ENCODE data around the gene ERBB4.

ERBB4 gene

GRCh38 chr2:212180408-212181083 is 358.1 kb downstream of the ERBB4 start:
- no peak overlapping the region for H3K27ac ChIP-seq

GRCh38 chr2:212177724-212178123 is 360.9 kb downstream of the ERBB4 start:
- no peak for TF ChIP-seq CTCF (IDR thresholded peaks at IDR 0.05)
- no peak for DNase-seq (ENCODE audit: low spot score)
- no peak overlapping the region for H3K27ac ChIP-seq
- no peak overlapping the region for H3K4me3 ChIP-seq

More at GRCh38 chr2:212180408-212181083, 358.1 kb downstream of the ERBB4 start:
- no peak for TF ChIP-seq CTCF (IDR thresholded peaks at IDR 0.05)
- no peak for DNase-seq (ENCODE audit: low spot score)
- H3K4me3 ChIP-seq = no peak overlapping the region

GRCh38 chr2:212176151-212176550 is 362.5 kb downstream of the ERBB4 start:
- no peak for DNase-seq (ENCODE audit: low spot score)
- TF ChIP-seq CTCF (IDR thresholded peaks at IDR 0.05) = no peak
- no peak overlapping the region for H3K27ac ChIP-seq
- no peak overlapping the region for H3K4me3 ChIP-seq

- H3K4me3 ChIP-seq = no peak overlapping the region
- H3K27ac ChIP-seq = no peak overlapping the region
- TF ChIP-seq CTCF (IDR thresholded peaks at IDR 0.05) = no peak
- DNase-seq (ENCODE audit: low spot score) = no peak
These were observed 364.7 kb downstream of the ERBB4 start for GRCh38 chr2:212173756-212174510.

GRCh38 chr2:212173331-212173730 is 365.3 kb downstream of the ERBB4 start:
- DNase-seq (ENCODE audit: low spot score) = no peak
- Histone ChIP-seq H3K27ac (no peak overlapping the region), H3K4me3 (no peak overlapping the region)
- no peak for TF ChIP-seq CTCF (IDR thresholded peaks at IDR 0.05)

GRCh38 chr2:212170382-212170781 is 368.2 kb downstream of the ERBB4 start:
- H3K4me3 ChIP-seq = no peak overlapping the region
- TF ChIP-seq CTCF (IDR thresholded peaks at IDR 0.05) = no peak
- DNase-seq (ENCODE audit: low spot score) = no peak
- H3K27ac ChIP-seq = no peak overlapping the region

GRCh38 chr2:212158081-212158480 is 380.5 kb downstream of the ERBB4 start:
- no peak overlapping the region for H3K27ac ChIP-seq
- no peak overlapping the region for H3K4me3 ChIP-seq
- TF ChIP-seq CTCF (IDR thresholded peaks at IDR 0.05) = no peak
- DNase-seq (ENCODE audit: low spot score) = no peak
